ENCODE results near the gene CDS2. TPM values are rescaled to one million over a fixed set of nuclear protein-coding genes. Genes with fewer than 3 reads are reported as not detected.

Gene CDS2
- total RNA-seq, 4 donors from 2014 or later, result 59.8 to 102 (median 73.9) TPM

DNA sequence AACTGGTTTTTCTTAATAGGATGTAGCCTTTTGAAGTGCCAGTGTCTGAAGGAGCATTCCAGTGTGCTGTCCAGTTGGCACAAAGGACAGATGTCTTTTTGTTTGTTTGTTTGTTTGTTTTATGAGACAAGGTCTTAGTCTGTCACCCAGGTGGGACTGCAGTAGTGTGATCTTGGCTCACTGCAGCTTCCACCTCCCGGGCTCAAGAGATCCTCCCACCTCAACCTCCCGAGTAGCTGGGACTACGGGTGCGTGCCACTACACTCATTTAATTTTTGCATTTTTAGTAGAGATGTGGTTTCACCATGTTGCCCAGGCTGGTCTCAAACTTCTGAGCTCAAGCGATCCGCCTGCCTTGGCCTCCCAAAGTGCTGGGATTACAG lies 27.7 kb downstream of the CDS2 start:
- Histone ChIP-seq H3K27ac (no peak overlapping the region), H3K27me3 (no peaks in the 10 kb centered on the region), H3K36me3 (no peaks in the 10 kb centered on the region), H3K4me1 (peaks cover 0 to 86% (median 31%) of the 10 kb centered on the region in 3 donors), H3K9me3 (no peaks in the 10 kb centered on the region), H3K4me3 (no peak overlapping the region)
- WGBS, 2 donors (ENCODE audit: low coverage in 1 of 2), result 100% methylated on average over 1 to 5 of the region's 6 CpGs
- ATAC-seq, result no peak
- TF ChIP-seq, protein P1, sequence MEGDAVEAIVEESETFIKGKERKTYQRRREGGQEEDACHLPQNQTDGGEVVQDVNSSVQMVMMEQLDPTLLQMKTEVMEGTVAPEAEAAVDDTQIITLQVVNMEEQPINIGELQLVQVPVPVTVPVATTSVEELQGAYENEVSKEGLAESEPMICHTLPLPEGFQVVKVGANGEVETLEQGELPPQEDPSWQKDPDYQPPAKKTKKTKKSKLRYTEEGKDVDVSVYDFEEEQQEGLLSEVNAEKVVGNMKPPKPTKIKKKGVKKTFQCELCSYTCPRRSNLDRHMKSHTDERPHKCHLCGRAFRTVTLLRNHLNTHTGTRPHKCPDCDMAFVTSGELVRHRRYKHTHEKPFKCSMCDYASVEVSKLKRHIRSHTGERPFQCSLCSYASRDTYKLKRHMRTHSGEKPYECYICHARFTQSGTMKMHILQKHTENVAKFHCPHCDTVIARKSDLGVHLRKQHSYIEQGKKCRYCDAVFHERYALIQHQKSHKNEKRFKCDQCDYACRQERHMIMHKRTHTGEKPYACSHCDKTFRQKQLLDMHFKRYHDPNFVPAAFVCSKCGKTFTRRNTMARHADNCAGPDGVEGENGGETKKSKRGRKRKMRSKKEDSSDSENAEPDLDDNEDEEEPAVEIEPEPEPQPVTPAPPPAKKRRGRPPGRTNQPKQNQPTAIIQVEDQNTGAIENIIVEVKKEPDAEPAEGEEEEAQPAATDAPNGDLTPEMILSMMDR (IDR thresholded peaks at IDR 0.05), result no peak
- no peak for TF ChIP-seq POLR2AphosphoS5 (IDR thresholded peaks at IDR 0.05)
- TF ChIP-seq EP300 (IDR thresholded peaks at IDR 0.05), result no peak
- no peak for TF ChIP-seq POLR2A (IDR thresholded peaks at IDR 0.05)

GRCh38 chr20:5155404-5155803 lies 28.6 kb downstream of the CDS2 start:
- Histone ChIP-seq H3K4me1 (peaks cover 0 to 86% (median 23%) of the 10 kb centered on the region in 3 donors), H3K9me3 (no peaks in the 10 kb centered on the region)
- 49 to 78% methylated on average over 2 of the region's 2 CpGs for WGBS, 2 donors (ENCODE audit: low coverage in 1 of 2)

GRCh38 chr20:5156675-5157448 lies 30.1 kb downstream of the CDS2 start:
- TF ChIP-seq POLR2AphosphoS5 (IDR thresholded peaks at IDR 0.05), result no peak
- no peak for TF ChIP-seq POLR2A (IDR thresholded peaks at IDR 0.05)
- no peak for TF ChIP-seq EP300 (IDR thresholded peaks at IDR 0.05)
- TF ChIP-seq, protein P1 (IDR thresholded peaks at IDR 0.05), result no peak
- no peak overlapping the region for H3K4me3 ChIP-seq
- H3K27me3 ChIP-seq, result no peaks in the 10 kb centered on the region
- H3K27ac ChIP-seq, result no peak overlapping the region
- no peaks in the 10 kb centered on the region for H3K9me3 ChIP-seq
- WGBS, 2 donors (ENCODE audit: low coverage in 1 of 2), result 42 to 45% methylated on average over 3 of the region's 4 CpGs
- ATAC-seq, result no peak
- peaks cover 0 to 85% (median 18%) of the 10 kb centered on the region in 3 donors for H3K4me1 ChIP-seq
- no peaks in the 10 kb centered on the region for H3K36me3 ChIP-seq

More at GRCh38 chr20:5155404-5155803, 28.6 kb downstream of the CDS2 start:
- Histone ChIP-seq H3K4me3 (no peak overlapping the region), H3K27me3 (no peaks in the 10 kb centered on the region), H3K36me3 (no peaks in the 10 kb centered on the region), H3K27ac (no peak overlapping the region)
- TF ChIP-seq, protein P1 (IDR thresholded peaks at IDR 0.05), result no peak
- TF ChIP-seq EP300 (IDR thresholded peaks at IDR 0.05), result no peak
- TF ChIP-seq POLR2A (IDR thresholded peaks at IDR 0.05), result no peak
- no peak for ATAC-seq

GRCh38 chr20:5159928-5160327 lies 33.1 kb downstream of the CDS2 start:
- Histone ChIP-seq H3K27me3 (no peaks in the 10 kb centered on the region), H3K4me1 (peaks cover 0 to 75% (median 11%) of the 10 kb centered on the region in 3 donors), H3K4me3 (no peak overlapping the region), H3K36me3 (no peaks in the 10 kb centered on the region), H3K27ac (no peak overlapping the region), H3K9me3 (no peaks in the 10 kb centered on the region)
- no peak for ATAC-seq
- 34 to 64% methylated on average over 3 of the region's 3 CpGs for WGBS, 2 donors (ENCODE audit: low coverage in 1 of 2)
- no peak for TF ChIP-seq EP300 (IDR thresholded peaks at IDR 0.05)
- TF ChIP-seq POLR2AphosphoS5 (IDR thresholded peaks at IDR 0.05), result no peak
- no peak for TF ChIP-seq POLR2A (IDR thresholded peaks at IDR 0.05)
- TF ChIP-seq, protein P1 (IDR thresholded peaks at IDR 0.05), result no peak

DNA sequence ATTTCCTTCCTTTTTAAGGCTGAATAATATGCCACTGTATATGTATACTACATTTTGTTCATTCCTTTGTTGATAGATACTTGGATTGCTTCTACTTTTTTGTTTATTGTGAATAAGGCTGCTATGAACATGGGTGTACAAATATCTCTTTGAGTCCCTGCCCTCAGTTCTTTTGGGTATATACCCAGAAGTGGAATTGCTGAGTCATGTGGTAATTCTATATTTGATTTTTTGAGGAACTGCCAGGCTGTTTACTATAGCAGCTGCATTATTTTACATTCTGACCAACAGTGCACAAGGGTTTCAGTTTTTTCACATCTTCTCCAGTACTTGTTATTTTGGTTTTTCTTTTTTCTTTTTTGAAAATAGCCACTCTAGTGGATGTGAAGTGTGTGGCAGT lies 34.1 kb downstream of the CDS2 start:
- H3K9me3 ChIP-seq, result no peaks in the 10 kb centered on the region
- H3K4me1 ChIP-seq, result peaks cover 0 to 73% (median 8%) of the 10 kb centered on the region in 3 donors
- TF ChIP-seq, protein P1 (IDR thresholded peaks at IDR 0.05), result no peak
- ATAC-seq, result no peak
- no peak overlapping the region for H3K4me3 ChIP-seq
- H3K27me3 ChIP-seq, result no peaks in the 10 kb centered on the region
- H3K27ac ChIP-seq, result no peak overlapping the region
- no peaks in the 10 kb centered on the region for H3K36me3 ChIP-seq
